HCT116 (cell line): ENCODE measurements around the gene DNAJC8.

Source experiments
- ATF3 ChIP-seq: IDR thresholded peaks from 2 replicates; pipeline ENCODE4 v1.6.1; 2012
- CTCF ChIP-seq, 3 experiments: fragments of 200-600 bp in 1 of 3; sonication (generic) in 1 of 3; IDR thresholded peaks in 2 of 3; conservative IDR thresholded peaks in 1 of 3; 2 replicates each; pipeline ENCODE4 v1.5.1; 2012 to 2017; ENCODE audit warnings: low read depth in 2 of 3, low read length in 2 of 3, antibody characterized with exemption in 1 of 3, borderline replicate concordance in 1 of 3, control low read depth in 1 of 3, mild to moderate bottlenecking in 1 of 3, mixed read lengths in 1 of 3, mixed run types in 1 of 3, moderate library complexity in 1 of 3; ENCODE audit not compliant: insufficient read depth in 1 of 3
- POLR2A ChIP-seq: IDR thresholded peaks from 2 replicates; pipeline ENCODE4 v1.7.0; 2011; ENCODE audit warnings: borderline replicate concordance; ENCODE audit not compliant: insufficient read depth, insufficient read length; ENCODE audit errors: extremely low read depth

DNA sequence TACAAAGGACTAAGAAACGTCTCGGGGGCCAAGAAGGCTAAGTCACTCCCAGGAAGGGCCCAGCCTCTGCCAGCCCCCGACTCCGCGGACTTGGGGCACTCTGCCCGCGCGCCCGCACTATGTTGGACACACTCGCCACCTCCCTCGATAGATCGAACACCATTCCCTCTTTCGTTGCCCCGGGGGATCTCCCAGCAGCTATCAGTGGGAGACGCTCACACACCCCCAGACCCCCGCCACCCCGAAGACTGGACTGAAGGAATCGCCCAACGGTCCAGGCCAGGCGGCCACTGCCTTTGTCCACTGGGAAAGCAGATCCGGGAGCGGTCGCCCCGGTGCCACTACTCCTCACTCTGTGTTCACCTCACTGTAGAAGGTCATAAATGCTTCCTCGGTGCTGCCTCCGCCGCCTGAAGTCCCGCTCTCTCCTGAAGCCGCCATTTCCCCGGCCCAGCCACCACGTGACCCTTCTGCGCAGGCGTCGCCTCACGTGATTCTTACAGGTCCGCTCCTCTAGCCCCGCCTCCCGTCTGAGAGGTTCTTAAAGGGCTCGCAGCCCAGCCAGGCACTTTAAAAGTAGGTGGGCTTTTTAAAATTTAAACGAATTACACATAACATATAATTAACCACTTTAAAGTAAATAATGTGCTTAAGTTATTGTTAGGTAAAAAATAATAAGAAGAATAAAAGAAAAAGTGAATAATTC lies at the start of gene DNAJC8:
- TF ChIP-seq CTCF (IDR thresholded peaks at IDR 0.05 in 2 of 3, conservative IDR thresholded peaks at IDR 0.05 in 1 of 3; ENCODE audit: borderline replicate concordance in 1 of 3, insufficient read depth in 1 of 3, low read depth in 2 of 3, low read length in 2 of 3) = no peak
- TF ChIP-seq ATF3 = no peak
- peak; percentile 62 for TF ChIP-seq POLR2A
